Dermis blood vessel endothelial cell (primary cell): Measurements from ENCODE around the gene CDK2. TPM values are rescaled to one million over a fixed set of nuclear protein-coding genes. Genes with fewer than 3 reads are reported as not detected.
"Not testable (repeated sequence)": the region's sequence is repeated elsewhere in the genome, so short reads cannot be mapped to it uniquely, and the experiment has no call there.

Experiments used
- DNase-seq: peaks from one replicate; pipeline ENCODE4 v3.0.0; 2010
- total RNA-seq: library from RNA; depleted of rRNA; stranded (reverse); fragments of >200 nt; gene quantifications from 2 replicates; pipeline ENCODE4 v1.2.3, GENCODE V29; 2014

The CDK2 gene
- total RNA-seq, 1 donor from 2014 or later: 20.8 TPM

DNA sequence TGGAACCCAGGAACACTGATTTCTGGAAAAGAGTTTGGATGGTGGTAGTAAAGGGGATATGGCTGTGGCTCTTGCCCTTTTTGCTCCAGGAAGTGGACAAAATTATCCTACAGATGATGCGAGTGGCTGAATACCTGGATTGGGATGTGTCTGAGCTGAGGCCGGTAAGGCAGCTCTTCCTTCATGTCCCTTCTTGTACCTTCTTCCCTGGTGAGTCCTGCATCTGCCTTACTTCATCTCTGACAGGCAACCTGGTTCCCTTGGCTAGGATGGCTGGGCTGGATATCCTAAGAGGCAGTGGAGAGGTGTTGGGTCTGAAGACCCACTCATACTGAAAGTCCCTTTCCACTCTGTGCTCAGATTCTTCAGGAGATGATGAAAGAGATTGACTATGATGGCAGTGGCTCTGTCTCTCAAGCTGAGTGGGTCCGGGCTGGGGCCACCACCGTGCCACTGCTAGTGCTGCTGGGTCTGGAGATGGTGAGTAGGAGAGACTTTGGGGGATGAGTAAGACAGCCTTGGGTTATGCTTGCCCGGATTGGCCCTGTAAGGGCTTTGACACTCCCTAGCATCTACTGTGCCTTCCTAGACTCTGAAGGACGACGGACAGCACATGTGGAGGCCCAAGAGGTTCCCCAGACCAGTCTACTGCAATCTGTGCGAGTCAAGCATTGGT, 27.7 kb upstream of the CDK2 start:
- DNase-seq: no peak

DNA sequence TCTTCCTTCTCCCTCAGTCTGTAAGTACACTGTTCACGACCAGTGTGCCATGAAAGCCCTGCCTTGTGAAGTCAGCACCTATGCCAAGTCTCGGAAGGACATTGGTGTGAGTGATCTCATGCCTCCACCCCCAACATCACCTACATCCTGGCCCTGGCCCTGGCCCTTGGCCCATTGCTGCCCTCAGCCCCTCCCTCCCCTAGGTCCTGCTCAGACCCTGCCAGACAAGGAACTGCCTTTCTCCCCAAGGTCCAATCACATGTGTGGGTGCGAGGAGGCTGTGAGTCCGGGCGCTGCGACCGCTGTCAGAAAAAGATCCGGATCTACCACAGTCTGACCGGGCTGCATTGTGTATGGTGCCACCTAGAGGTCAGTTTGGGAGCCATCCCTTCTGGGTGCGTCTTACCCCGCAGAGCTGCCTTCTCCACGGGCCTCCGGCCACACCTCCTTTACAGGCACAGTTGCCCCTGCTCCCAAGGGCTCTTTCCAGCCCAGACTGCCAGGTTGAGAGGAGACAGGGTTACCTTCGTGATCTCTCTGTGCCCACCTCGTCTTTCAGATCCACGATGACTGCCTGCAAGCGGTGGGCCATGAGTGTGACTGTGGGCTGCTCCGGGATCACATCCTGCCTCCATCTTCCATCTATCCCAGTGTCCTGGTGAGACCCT, 26.4 kb upstream of the CDK2 start:
- peak; percentile 94 for DNase-seq

DNA sequence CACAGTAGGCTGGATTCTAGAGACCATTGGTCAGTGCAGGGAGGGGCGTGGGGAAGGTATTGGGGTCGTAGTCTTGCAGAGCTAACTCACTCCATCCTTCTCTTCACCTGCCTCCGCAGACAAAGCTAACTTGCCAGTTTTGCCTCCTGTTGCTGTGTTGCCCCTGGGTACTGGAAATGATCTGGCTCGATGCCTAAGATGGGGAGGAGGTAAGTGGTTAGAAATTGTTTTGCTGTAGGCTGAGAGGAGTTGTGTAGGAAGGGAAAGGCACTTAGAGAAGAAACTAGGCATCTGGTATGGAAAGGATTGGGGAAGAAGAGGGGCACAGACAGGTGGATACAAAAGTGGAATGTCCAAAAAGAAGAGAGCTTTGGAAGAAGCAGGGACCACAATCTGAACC, 24.6 kb upstream of the CDK2 start:
- no peak for DNase-seq

DNA sequence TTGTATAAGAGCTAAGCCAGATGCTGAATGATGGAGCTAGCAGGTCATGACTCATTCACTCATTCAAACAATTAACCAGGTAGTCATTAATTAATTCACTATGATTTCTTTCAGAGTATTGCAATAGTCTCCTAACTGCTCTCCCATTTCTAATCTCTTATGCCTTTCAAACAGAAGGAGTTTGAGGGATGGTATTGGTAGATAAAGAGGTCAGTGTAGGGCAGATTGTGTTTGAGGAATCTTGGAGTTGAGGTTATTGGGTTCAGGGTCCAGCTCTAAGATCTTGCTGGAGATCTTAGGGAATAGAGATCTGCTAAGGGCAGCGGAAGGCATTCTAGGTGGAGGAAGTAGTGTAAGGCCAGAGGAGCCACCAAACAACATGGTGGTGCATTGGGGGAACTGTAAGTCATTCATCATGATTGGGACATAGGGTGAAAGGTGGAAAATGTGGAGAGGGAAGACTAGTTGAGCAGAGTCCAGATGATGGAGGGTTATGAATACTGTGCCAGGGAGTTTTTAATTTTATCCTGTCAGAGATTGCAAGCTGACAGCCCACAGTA, 24.0 kb upstream of the CDK2 start:
- DNase-seq: no peak

DNA sequence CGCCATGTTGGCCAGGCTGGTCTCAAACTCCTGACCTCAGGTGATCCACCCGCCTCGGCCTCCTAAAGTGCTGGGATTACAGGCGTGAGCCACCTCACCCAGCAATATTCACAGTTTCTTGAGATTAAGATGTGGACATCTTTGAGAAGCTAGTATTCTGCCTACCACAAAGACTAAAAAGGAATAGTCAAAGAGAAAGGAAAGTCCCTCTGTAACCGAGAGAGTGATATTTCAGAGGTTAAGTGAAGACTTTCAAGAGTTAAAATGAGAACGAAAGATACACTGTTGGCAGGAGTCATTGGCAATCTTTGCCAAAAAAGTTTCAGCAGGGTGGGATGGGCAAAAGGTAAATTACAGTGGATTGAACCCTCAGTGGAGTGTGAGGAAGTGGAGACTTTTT, 20.1 kb upstream of the CDK2 start:
- DNase-seq: no peak

DNA sequence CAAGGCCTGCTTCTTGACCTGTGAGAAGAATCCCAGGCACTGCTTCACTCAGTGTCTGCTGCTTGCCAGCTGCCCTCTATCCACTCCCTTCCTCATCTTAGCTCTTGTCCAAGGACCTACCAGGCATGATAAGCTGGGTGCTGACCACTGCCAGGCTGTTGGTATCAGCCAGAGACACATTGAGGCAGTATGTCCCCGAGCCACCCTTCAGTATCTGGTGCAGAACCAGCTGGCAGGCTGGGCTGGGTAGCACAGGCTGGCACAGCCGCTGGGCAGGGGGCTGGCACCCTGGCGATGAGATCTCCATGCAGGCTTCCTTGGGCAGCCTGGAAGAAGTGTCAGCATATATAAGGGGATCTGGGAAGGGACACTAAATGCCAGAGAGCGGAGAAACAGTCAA, 11.3 kb upstream of the CDK2 start:
- no peak for DNase-seq

DNA sequence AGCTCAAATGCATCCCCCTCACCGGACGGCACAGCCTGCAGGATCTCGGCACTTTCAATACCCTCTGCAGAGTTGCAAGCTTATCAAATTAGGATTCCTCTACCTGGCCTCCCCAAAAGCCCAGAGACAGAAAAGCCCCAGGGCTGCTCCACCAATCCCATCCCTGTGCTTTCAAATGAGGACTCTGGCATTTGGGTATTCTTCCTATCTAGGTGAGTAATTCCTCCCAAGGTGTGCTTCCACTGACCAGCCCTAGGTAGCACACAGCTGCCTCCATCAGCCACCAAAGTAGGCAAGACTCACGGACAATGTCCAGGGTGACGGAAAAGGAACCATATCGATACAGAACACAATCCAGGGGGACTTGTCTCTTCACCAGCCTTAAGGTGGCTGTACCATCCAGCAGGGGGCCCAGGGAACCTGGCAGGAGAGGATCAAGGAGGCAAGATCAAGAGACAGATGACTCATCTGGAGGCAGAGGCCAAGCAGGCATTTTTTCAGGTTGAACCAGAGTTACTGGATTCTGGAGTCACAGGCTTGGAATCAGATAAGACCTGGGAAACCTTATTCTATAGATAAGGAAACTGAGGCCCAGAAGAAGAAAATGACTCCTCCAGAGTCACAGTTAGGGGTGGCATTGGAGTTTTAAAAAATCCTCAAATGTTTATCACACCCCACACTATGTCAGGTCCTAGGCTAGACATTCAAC, 10.7 kb upstream of the CDK2 start:
- DNase-seq: peak; percentile 70

DNA sequence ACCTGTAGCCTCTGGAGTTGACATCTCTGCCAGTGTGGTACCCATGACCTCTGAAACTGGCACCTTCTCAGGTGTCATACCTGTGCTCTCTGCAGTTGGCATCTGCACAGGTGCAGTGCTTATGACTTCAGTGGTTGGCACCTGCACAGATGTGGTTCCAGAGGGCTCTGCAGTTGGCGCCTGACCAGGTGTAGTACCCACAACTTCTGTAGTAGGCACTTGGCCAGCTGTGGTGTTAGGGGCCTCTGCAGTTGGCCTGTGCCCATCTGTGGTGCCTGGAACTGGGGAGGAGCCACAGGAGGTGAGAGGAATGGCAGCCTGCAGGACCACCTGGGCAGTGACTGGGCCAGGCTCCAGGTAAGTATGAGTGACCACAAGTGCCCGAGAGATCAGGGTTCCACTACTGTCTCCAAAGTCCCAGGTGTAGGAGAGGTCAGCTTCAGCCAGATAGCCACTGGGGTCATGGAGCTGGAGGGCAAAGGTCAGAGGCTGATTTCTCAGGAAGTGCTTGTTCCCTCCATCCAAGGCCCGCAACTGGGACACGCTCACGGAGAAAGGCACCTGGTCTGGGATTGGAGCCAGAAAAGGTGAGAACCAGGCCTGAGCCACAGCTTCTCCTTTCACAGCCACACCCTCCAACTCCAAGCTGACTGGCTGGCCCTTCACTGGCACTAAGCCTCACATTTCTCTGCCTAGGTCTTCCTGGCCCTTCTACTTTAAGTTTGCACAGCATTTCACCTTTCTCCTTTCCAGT, 9.3 kb upstream of the CDK2 start:
- no peak for DNase-seq

DNA sequence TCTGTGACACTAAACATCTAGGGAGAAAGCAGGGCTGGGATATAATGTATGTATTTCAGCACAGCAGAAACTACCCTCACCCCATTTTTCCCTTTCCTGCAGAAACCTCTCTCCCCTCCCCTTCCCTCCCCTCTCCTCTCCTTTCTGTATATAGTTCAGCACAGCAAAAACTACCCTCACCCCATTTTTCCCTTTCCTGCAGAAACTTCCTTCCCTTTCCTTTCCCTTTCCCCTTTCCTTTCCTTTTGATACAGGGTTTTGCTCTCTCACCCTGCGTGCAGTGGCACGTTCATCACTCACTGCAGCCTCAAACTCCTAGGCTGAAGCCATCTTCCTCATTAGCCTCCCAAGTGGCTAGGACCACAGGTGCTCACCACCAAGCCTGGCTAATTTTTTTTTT, 2.9 kb upstream of the CDK2 start:
- no peak for DNase-seq

DNA sequence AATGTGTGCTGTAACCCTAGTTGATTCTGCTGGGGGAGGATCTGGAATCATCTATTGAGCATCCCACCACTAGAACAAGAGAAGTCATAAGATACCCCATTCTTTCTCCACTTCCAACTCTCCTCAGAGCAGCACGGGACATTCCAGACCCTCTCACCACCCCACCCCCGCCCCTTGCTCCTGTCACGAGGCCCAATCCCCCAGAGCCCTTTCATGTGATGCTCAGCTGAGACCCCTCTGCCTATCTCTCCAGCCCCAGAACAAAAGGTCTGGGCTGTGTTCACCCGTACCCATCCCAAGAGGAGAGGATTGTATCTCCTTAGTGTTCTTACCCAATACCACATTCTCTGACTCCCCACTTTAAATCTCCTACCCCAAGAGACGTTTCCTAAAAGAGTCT, 1.4 kb upstream of the CDK2 start:
- DNase-seq: no peak

DNA sequence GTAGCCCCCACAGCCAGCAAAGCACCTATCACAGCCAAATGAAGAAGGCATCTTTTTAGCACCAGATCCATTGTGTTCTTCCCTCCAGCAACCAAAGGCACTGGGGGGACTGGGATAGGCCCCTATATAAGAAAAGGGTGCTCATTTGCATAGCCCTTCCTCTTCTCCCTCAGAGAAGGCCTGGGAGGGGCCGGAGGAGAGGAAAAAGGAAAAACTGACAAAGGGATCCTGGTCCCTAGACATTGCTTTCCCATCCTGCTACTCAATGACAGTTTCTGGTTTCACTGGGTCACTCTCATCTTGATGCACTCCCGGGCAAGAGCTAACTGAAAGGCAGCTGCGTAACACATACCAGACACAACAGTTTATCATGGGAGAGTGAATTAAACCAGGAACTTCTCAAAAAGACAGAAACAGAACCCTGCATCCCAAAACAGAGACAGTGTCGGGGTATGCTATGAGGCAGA, 656 bp upstream of the CDK2 start, which contains the start of gene PMEL:
Gene PMEL (minus strand): TSS at position 102 of the 467 bp plus-strand sequence. CDS start 31 bp downstream, at position 71.
- DNase-seq: no peak

DNA sequence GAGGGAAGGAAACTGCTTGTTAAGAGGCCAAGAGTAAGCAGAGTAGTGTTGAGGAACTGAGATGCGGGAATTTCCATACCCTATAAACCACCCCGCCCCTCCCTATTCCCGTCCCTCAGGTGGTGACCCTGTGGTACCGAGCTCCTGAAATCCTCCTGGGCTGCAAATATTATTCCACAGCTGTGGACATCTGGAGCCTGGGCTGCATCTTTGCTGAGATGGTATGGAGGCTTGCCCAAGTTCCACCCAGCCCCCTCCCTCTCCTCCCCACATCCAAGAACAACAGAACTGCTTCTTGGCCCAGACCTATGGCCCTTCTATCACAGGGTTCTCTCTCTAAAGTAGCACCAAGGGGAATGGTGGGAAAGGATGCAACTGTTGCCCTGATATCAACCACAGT, 2.7 kb downstream of the CDK2 start:
- DNase-seq: no peak

DNA sequence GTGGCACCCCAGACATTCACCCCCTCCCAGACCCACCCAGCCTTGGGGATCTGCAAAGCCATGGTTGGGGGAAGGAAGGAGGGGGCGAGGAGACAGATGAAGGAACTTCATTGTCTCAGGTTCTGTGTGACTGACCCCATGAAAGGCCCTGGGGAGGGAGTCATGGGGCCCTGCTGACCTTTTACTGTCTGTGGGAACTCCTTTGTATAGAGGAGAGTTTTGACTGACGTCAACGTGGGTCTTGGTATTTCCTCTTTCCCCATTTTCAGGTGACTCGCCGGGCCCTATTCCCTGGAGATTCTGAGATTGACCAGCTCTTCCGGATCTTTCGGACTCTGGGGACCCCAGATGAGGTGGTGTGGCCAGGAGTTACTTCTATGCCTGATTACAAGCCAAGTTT, 4.1 kb downstream of the CDK2 start:
- peak; percentile 33 for DNase-seq

DNA sequence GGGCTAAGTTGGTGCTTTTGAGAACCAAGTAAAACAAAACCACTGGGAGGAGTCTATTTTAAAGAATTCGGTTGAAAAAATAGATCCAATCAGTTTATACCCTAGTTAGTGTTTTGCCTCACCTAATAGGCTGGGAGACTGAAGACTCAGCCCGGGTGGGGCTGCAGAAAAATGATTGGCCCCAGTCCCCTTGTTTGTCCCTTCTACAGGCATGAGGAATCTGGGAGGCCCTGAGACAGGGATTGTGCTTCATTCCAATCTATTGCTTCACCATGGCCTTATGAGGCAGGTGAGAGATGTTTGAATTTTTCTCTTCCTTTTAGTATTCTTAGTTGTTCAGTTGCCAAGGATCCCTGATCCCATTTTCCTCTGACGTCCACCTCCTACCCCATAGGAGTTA, 5.4 kb downstream of the CDK2 start:
- peak; percentile 15 for DNase-seq

DNA sequence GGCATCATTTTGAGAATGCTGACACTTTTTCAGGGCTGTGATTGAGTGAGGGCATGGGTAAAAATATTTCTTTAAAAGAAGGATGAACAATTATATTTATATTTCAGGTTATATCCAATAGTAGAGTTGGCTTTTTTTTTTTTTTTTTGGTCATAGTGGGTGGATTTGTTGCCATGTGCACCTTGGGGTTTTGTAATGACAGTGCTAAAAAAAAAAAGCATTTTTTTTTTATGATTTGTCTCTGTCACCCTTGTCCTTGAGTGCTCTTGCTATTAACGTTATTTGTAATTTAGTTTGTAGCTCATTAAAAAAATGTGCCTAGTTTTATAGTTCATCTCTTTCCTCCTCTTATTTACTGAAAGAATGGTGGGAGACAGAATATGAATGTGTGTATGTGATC, 5.8 kb downstream of the CDK2 start:
- DNase-seq: no peak

DNA sequence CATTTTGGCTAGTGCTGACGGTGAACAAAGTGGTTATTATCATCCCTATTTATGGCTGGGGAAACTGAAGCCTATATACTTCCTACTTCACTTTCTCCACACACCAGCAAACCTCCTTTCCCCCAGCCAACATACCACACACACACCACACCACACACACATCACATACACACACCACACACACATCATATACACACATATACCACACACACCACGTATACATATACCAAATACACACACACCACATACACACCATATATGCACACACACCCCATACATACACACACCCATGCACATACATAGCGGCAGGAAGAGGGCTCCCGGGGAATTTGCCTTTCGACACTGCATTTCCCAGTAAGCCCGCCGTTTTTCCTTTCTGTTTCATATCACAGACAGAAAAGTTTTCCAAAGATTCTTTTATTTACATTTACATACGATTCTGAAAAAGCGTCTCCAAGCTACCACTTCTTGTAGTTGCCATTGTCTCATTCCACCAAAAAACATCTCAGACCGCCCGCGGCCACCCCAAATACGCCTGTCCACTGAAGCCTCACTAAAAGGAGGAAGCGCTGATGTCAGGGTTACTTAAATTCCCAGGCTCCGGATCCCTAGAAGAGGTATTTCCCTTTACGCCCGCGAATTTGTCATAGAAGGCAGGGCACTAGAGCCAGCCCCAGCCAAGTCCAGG, 6.4 kb downstream of the CDK2 start:
- no peak for DNase-seq

DNA sequence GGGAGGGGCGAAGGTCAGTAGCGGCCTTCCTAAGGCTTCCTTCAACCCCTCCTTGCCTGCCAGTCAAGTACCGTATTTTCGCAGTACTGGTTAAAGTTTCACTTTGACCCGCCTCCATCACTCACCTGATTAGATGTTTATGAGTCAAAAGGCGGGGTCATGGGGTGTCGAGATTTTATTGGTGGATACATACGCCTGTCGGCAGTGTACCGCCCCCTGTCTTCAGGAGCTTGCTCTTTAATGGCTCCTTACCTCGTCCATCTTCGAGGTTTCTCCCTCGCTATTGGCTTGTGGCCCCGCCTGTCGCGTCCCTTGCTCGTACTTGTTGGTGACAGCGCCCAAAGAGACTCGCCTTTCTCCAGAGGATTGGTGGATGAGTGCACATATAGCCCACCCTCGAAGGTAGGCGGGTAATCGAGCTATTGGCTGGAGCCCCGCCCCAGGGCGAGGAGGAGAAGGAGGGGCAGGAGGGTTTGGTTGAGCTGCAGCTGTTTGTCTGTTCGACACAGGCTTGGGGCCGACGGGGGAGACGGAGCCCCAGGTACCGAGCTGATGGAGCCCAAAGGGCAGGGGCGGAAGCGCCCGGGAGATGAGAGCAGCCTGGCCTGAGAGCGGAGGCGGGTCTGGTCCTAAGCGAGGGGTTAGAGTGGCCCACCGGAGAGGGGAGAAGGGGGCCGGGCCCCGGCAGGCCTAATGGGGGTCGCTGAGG, 7.1 kb downstream of the CDK2 start, which contains the start of gene RAB5B:
Gene RAB5B (plus strand): TSS at position 480 of the 709 bp plus-strand sequence. CDS start 12,883 bp downstream, outside the sequence.
- DNase-seq: peak; percentile 100

DNA sequence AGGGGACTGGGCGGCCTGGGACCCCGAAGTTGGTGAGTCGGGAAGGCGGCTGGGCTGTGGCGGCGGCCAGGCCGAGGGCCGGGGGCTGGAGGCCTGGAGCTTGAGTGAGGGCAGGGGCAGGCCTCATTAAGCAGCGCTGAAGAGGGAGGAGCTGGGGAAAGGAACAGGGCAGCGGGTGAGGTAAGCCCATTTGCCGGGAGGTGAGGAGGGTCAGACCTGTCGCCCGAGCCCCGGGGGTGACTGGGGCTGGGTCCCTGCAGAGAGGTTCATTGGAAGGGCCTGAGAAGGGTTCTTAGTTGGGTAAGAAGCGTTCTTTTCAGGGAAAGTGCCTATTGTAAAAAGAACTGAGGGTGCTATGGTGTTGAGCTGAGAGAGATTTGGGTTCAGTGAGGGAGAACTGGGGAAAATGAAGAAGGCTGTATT, 7.7 kb downstream of the CDK2 start:
- peak; percentile 72 for DNase-seq

DNA sequence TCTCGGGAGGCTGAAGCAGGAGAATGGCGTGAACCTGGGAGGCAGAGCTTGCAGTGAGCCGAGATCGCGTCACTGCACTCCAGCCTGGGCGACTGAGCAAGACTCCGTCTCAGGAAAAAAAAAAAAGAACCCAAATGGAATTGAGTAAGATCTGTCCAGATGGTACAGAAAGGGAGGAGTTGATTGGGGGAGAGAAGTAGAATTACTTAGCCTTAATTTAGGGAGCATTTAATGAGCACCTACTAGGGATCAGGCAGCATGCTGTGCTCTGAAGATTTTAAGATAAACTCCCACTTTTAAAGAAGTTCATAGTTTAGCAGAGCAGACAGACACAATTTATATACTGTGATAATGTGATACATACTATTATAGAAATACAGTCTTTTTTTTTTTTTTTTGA, 11.8 kb downstream of the CDK2 start:
- no peak for DNase-seq

DNA sequence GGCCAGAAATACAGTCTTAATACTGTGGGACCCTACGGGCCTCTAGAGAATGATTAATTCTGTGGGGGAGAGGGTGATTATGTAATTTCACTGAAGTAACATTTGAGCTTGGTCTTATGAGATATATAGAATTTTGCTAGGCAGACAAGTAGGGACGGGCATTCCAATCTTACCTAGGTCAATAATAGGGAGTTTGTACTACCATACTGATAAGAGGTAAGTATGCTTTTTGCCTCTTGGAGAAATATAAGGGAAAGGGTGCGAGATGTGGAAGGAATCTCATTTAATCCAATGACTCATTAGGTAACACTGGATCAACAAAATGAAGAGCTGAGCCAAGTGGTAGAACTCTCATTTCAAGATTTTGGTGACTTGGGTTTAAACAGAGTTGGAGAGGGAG, 12.4 kb downstream of the CDK2 start:
- DNase-seq: no peak

DNA sequence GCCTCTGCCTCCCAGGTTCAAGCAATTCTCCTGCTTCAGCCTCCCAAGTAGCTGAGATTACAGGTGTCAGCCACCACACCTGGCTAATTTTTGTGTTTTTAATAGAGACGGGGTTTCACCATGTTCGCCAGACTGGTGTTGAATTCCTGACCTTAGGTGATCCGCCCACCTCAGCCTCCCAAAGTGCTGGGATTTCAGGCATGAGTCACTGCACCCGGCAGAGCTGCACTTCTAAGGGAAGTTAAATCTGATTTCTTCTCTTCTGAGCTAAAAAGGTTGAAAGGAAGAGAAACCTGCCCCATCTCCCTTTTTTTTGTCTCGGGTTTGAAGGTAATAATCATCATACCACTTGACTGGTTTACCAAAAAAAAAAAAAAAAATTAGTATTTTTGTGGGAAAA, 15.3 kb downstream of the CDK2 start:
- DNase-seq: not testable (repeated sequence)
